GM12801 (cell line): ENCODE results near the gene ITPRIP.

ENCODE experiments used
- CTCF ChIP-seq: IDR thresholded peaks from one replicate; pipeline ENCODE4 v1.5.1; 2011; ENCODE audit warnings: control low read depth; ENCODE audit not compliant: insufficient read length; ENCODE audit errors: extremely low read depth

Gene ITPRIP

GRCh38 chr10:104308439-104308903 is 29.8 kb downstream of the ITPRIP start:
- no peak for TF ChIP-seq CTCF

- no peak for TF ChIP-seq CTCF
These were observed 30.5 kb downstream of the ITPRIP start for GRCh38 chr10:104307576-104308438.

- no peak for TF ChIP-seq CTCF
These were observed 31.4 kb downstream of the ITPRIP start for GRCh38 chr10:104306897-104307296.

GRCh38 chr10:104304927-104305326 is 33.3 kb downstream of the ITPRIP start:
- TF ChIP-seq CTCF, result no peak

- TF ChIP-seq CTCF, result no peak
These were observed 33.9 kb downstream of the ITPRIP start for GRCh38 chr10:104304356-104304745.

GRCh38 chr10:104303594-104304355 is 34.5 kb downstream of the ITPRIP start:
- no peak for TF ChIP-seq CTCF

GRCh38 chr10:104301907-104302690 is 36.2 kb downstream of the ITPRIP start:
- no peak for TF ChIP-seq CTCF
